GM21390 (cell line): ENCODE data around the gene KCNK3.

Experiments
- ATAC-seq: cut with Tn5 transposase; IDR thresholded peaks from one replicate; pipeline ENCODE4 v1.9.1; 2021; ENCODE audit not compliant: unreplicated experiment

The KCNK3 gene

DNA sequence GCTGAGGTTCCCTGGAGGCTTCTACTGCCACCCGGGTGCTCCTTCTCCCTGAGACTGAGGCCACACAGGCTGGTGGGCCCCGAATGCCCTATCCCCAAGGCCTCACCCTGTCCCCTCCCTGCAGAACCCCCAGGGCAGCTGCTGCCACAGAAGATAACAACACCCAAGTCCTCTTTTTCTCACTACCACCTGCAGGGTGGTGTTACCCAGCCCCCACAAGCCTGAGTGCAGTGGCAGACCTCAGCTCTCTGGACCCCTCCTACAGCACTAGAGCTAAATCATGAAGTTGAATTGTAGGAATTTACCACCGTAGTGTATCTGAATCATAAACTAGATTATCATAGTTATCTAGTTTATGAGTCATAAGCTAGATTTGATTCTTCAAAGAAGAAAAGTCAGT lies 86.0 kb downstream of the KCNK3 start:
- ATAC-seq: no peak

DNA sequence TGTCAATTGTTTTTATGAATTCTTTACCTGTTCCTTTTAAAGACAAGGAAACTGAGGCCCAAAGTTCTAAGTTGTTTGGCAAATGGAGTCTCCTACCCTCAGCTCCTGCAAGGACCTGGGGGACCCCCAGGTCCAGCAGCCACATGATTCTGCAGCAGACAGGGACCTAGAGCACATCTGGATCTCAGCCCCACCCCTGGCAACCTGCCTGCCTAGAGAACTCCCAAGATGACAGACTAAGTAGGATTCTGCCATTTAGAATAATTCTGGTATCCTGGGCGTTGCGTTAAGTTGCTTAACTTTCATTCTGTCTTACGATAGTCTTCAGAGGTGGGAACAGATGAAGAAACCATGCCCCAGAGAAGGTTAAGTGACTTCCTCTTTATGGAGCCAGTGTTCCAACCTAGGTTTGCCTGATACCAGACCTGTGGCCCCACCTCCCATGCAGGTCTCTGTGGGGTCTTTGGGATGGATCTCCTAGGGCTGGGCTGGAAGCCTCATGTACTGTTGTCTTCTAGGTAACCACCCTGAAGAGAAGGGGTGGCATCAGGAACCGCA lies 87.8 kb downstream of the KCNK3 start:
- no peak for ATAC-seq
